Measurements from ENCODE around the gene P3H1. TPM values are rescaled to one million over a fixed set of nuclear protein-coding genes. Genes with fewer than 3 reads are reported as not detected.
"Not testable (repeated sequence)": the region's sequence is repeated elsewhere in the genome, so short reads cannot be mapped to it uniquely, and the experiment has no call there.

Gene P3H1
- total and polyA plus RNA-seq, 7 donors: 1.8 to 23.3 (median 17.9) TPM

- DNase-seq: no peak
- Histone ChIP-seq H3K36me3 (peaks cover 0 to 34% (median 4%) of the 10 kb centered on the region in 4 donors), H3K27ac (no peak overlapping the region), H3K4me3 (no peak overlapping the region), H3K9me3 (peaks cover 0 to 9% (median 0%) of the 10 kb centered on the region in 4 donors), H3K4me1 (no peaks in the 10 kb centered on the region), H3K27me3 (no peaks in the 10 kb centered on the region)
- TF ChIP-seq CTCF (IDR thresholded peaks at IDR 0.05) (no peak), POLR2A (IDR thresholded peaks at IDR 0.05) (no peak), EP300 (IDR thresholded peaks at IDR 0.05) (no peak), POLR2AphosphoS5 (IDR thresholded peaks at IDR 0.05) (no peak)
- intact Hi-C loops (cut with DNase I): no loop called here
Measured at GRCh38 chr1:42713293-42713692, 53.5 kb downstream of the P3H1 start.

GRCh38 chr1:42712808-42713207, 54.0 kb downstream of the P3H1 start:
- DNase-seq; H3K4me3 ChIP-seq; H3K27ac ChIP-seq; H3K4me1 ChIP-seq; H3K27me3 ChIP-seq; intact Hi-C loops (cut with DNase I); H3K9me3 ChIP-seq: not testable (repeated sequence)
- 97 to 98% methylated on average over 3 of the region's 3 CpGs for WGBS, 2 donors
- H3K36me3 ChIP-seq: peaks cover 0 to 38% (median 4%) of the 10 kb centered on the region in 4 donors

- 84 to 94% methylated on average over 7 of the region's 7 CpGs for WGBS, 2 donors
- no peak for DNase-seq
- TF ChIP-seq POLR2AphosphoS5 (IDR thresholded peaks at IDR 0.05) (no peak), POLR2A (IDR thresholded peaks at IDR 0.05) (no peak), CTCF (IDR thresholded peaks at IDR 0.05) (no peak), EP300 (IDR thresholded peaks at IDR 0.05) (no peak)
- no peaks in the 10 kb centered on the region for H3K4me1 ChIP-seq
- H3K9me3 ChIP-seq: no peaks in the 10 kb centered on the region
- intact Hi-C loops (cut with DNase I): no loop called here
- no peak overlapping the region for H3K27ac ChIP-seq
- no peak overlapping the region for H3K4me3 ChIP-seq
- no peaks in the 10 kb centered on the region for H3K27me3 ChIP-seq
- H3K36me3 ChIP-seq: peaks cover 0 to 95% (median 47%) of the 10 kb centered on the region in 4 donors
Measured at GRCh38 chr1:42703888-42704464, 62.9 kb downstream of the P3H1 start.

GRCh38 chr1:42700006-42700405, 66.8 kb downstream of the P3H1 start:
- H3K27me3 ChIP-seq: no peaks in the 10 kb centered on the region
- intact Hi-C loops (cut with DNase I): no loop called here
- no peak overlapping the region for H3K4me3 ChIP-seq
- DNase-seq: no peak
- H3K36me3 ChIP-seq: peaks cover 10 to 98% (median 59%) of the 10 kb centered on the region in 4 donors
- H3K27ac ChIP-seq: no peak overlapping the region
- H3K9me3 ChIP-seq: no peaks in the 10 kb centered on the region
- H3K4me1 ChIP-seq: no peaks in the 10 kb centered on the region
- no peak for TF ChIP-seq POLR2AphosphoS5 (IDR thresholded peaks at IDR 0.05)
- no peak for TF ChIP-seq EP300 (IDR thresholded peaks at IDR 0.05)

GRCh38 chr1:42698081-42698813, 68.6 kb downstream of the P3H1 start:
- 90 to 94% methylated on average over 4 of the region's 4 CpGs for WGBS, 2 donors
- TF ChIP-seq EP300 (IDR thresholded peaks at IDR 0.05) (no peak), CTCF (IDR thresholded peaks at IDR 0.05) (no peak), POLR2AphosphoS5 (IDR thresholded peaks at IDR 0.05) (no peak), POLR2A (IDR thresholded peaks at IDR 0.05) (no peak)
- H3K4me3 ChIP-seq: no peak overlapping the region
- H3K27me3 ChIP-seq: no peaks in the 10 kb centered on the region
- peaks cover 10 to 88% (median 49%) of the 10 kb centered on the region in 4 donors for H3K36me3 ChIP-seq
- H3K9me3 ChIP-seq: no peaks in the 10 kb centered on the region
- no peak for DNase-seq
- intact Hi-C loops (cut with DNase I): no loop called here
- H3K27ac ChIP-seq: no peak overlapping the region
- peaks cover 0 to 8% (median 4%) of the 10 kb centered on the region in 4 donors for H3K4me1 ChIP-seq

Other genes with a start within 250 kb of the P3H1 start
- 10 to 100 TPM; 19.7 to 32.9 (median 27.5) TPM for gene PPIH, start 108.6 kb downstream of the P3H1 start, total RNA-seq
- gene PPIH, start 108.6 kb downstream of the P3H1 start, polyA plus RNA-seq: 10 to 100 TPM; 39.6 to 71.1 (median 45.5) TPM
- 100 to 1,000 TPM; 685 to 773 (median 728) TPM for gene YBX1, start 84.6 kb downstream of the P3H1 start, total RNA-seq
- gene YBX1, start 84.6 kb downstream of the P3H1 start, polyA plus RNA-seq: 100 to 1,000 TPM; 695 to 897 (median 801) TPM
- gene CLDN19, start 26.8 kb downstream of the P3H1 start, total RNA-seq: not detected
- gene CLDN19, start 26.8 kb downstream of the P3H1 start, polyA plus RNA-seq: under 1 TPM in 1 of 3 donors, not detected in 2; 0.03 TPM
- 1 to 10 TPM; 2.2 to 6.9 (median 4.2) TPM for gene C1orf50, start 221 bp upstream of the P3H1 start, total RNA-seq
- 1 to 10 TPM; 2.3 to 5.2 (median 2.4) TPM for gene C1orf50, start 221 bp upstream of the P3H1 start, polyA plus RNA-seq
- not detected for gene TMEM269, start 18.0 kb upstream of the P3H1 start, total RNA-seq
- gene TMEM269, start 18.0 kb upstream of the P3H1 start, polyA plus RNA-seq: under 1 TPM in 1 of 3 donors, not detected in 2; 0.04 TPM
- gene ERMAP, start 50.1 kb upstream of the P3H1 start, total RNA-seq: 10 to 100 TPM in 2 of 4 donors, 1 to 10 TPM in 2; 7.9 to 18.6 (median 11.9) TPM
- 10 to 100 TPM in 1 of 3 donors, 1 to 10 TPM in 2; 3.5 to 12.0 (median 6.3) TPM for gene ERMAP, start 50.1 kb upstream of the P3H1 start, polyA plus RNA-seq
- gene SVBP, start 50.4 kb upstream of the P3H1 start, total RNA-seq: 10 to 100 TPM; 34.6 to 48.1 (median 40.6) TPM
- gene SVBP, start 50.4 kb upstream of the P3H1 start, polyA plus RNA-seq: 10 to 100 TPM; 22.5 to 53.5 (median 36.1) TPM
- 10 to 100 TPM in 3 of 4 donors, 1 to 10 TPM in 1; 8.3 to 20.7 (median 15.2) TPM for gene ZNF691, start 79.6 kb upstream of the P3H1 start, total RNA-seq
- 1 to 10 TPM; 2.4 to 6.9 (median 3.2) TPM for gene ZNF691, start 79.6 kb upstream of the P3H1 start, polyA plus RNA-seq
- 10 to 100 TPM in 3 of 4 donors, 1 to 10 TPM in 1; 7.7 to 33.5 (median 15.3) TPM for gene SLC2A1, start 191.8 kb upstream of the P3H1 start, total RNA-seq
- gene SLC2A1, start 191.8 kb upstream of the P3H1 start, polyA plus RNA-seq: 10 to 100 TPM in 1 of 3 donors, 1 to 10 TPM in 2; 4.2 to 44.9 (median 8.8) TPM